SHP77 (cell line): ENCODE measurements around the gene PDE4DIP.
"Not testable (repeated sequence)": the region's sequence is repeated elsewhere in the genome, so short reads cannot be mapped to it uniquely, and the experiment has no call there.

ENCODE experiments used
- DNase-seq, 2 experiments: peaks; one replicate each; lab custom pipeline; 2025; lab: John Stamatoyannopoulos, UW

PDE4DIP gene

GRCh38 chr1:148874408-148875388, 30.5 kb downstream of the PDE4DIP start:
- DNase-seq: not testable (repeated sequence)

GRCh38 chr1:148879812-148880416, 35.7 kb downstream of the PDE4DIP start:
- not testable (repeated sequence) for DNase-seq

- DNase-seq: not testable (repeated sequence)
Observed at GRCh38 chr1:148881261-148881660, 37.0 kb downstream of the PDE4DIP start.

- not testable (repeated sequence) for DNase-seq
Observed at GRCh38 chr1:148885219-148885618, 41.0 kb downstream of the PDE4DIP start.

GRCh38 chr1:148886293-148886692, 42.1 kb downstream of the PDE4DIP start:
- not testable (repeated sequence) for DNase-seq

GRCh38 chr1:148888597-148888996, 44.4 kb downstream of the PDE4DIP start:
- not testable (repeated sequence) for DNase-seq

- DNase-seq: not testable (repeated sequence)
Observed at GRCh38 chr1:148889267-148890074, 45.2 kb downstream of the PDE4DIP start.

GRCh38 chr1:148890075-148890568, 45.9 kb downstream of the PDE4DIP start:
- DNase-seq: not testable (repeated sequence)

GRCh38 chr1:148894360-148895352, 50.4 kb downstream of the PDE4DIP start:
- DNase-seq: not testable (repeated sequence)

GRCh38 chr1:148900026-148900425, 55.8 kb downstream of the PDE4DIP start:
- not testable (repeated sequence) for DNase-seq

GRCh38 chr1:148900691-148901090, 56.5 kb downstream of the PDE4DIP start:
- DNase-seq: not testable (repeated sequence)

- not testable (repeated sequence) for DNase-seq
Observed at GRCh38 chr1:148901150-148901952, 57.1 kb downstream of the PDE4DIP start.

GRCh38 chr1:148901953-148902341, 57.7 kb downstream of the PDE4DIP start:
- not testable (repeated sequence) for DNase-seq

- DNase-seq: not testable (repeated sequence)
Observed at GRCh38 chr1:148909219-148909826, 65.1 kb downstream of the PDE4DIP start.

GRCh38 chr1:148911303-148911928, 67.2 kb downstream of the PDE4DIP start:
- not testable (repeated sequence) for DNase-seq

- not testable (repeated sequence) for DNase-seq
Observed at GRCh38 chr1:148916222-148916621, 72.0 kb downstream of the PDE4DIP start.

- not testable (repeated sequence) for DNase-seq
Observed at GRCh38 chr1:148916695-148917348, 72.6 kb downstream of the PDE4DIP start.

- not testable (repeated sequence) for DNase-seq
Observed at GRCh38 chr1:148918836-148919447, 74.7 kb downstream of the PDE4DIP start.
